ENCODE results near the gene GALNTL6. TPM values are rescaled to one million over a fixed set of nuclear protein-coding genes. Genes with fewer than 3 reads are reported as not detected.

The GALNTL6 gene
- total RNA-seq, 2 donors from 2014 or later, result 0.71 TPM; not detected in 1

DNA sequence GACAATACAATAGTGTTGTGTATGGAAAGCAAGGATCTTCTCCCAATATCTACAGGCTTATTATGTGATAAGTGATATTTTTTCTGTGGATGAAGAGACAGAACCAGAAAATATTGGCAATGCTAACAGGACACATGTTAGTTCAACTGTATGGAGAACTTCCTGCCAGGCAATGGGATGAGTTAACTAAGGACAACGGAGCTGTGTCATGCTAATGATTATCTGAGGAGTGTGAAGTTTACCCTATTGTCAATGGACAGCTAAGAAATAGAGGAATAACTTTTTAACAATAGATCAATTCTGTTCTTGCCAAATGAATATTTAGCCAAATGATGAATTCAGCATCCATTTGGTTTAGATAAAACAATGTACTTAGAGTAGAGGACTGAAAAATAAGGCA is 180.0 kb downstream of the GALNTL6 start:
- no peak overlapping the region for H3K27ac ChIP-seq (ENCODE audit: low read depth, low read length)
- no peaks in the 10 kb centered on the region for H3K36me3 ChIP-seq (ENCODE audit: control insufficient read depth, insufficient read depth, low read length)
- DNase-seq, result no peak
- H3K27me3 ChIP-seq (ENCODE audit: control insufficient read depth, insufficient read depth, low read length, poor library complexity, severe bottlenecking), result no peaks in the 10 kb centered on the region
- Mint-ChIP-seq H3K36me3 (ENCODE audit: low read depth) (peaks cover 10% of the 10 kb centered on the region), H3K27me3 (ENCODE audit: insufficient read depth) (no peaks in the 10 kb centered on the region), H3K4me1 (peaks cover 12% of the 10 kb centered on the region), H3K9me3 (peaks cover 20% of the 10 kb centered on the region), H3K4me3 (no peak overlapping the region), H3K27ac (no peak overlapping the region)
- TF ChIP-seq, protein P1, sequence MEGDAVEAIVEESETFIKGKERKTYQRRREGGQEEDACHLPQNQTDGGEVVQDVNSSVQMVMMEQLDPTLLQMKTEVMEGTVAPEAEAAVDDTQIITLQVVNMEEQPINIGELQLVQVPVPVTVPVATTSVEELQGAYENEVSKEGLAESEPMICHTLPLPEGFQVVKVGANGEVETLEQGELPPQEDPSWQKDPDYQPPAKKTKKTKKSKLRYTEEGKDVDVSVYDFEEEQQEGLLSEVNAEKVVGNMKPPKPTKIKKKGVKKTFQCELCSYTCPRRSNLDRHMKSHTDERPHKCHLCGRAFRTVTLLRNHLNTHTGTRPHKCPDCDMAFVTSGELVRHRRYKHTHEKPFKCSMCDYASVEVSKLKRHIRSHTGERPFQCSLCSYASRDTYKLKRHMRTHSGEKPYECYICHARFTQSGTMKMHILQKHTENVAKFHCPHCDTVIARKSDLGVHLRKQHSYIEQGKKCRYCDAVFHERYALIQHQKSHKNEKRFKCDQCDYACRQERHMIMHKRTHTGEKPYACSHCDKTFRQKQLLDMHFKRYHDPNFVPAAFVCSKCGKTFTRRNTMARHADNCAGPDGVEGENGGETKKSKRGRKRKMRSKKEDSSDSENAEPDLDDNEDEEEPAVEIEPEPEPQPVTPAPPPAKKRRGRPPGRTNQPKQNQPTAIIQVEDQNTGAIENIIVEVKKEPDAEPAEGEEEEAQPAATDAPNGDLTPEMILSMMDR (conservative IDR thresholded peaks at IDR 0.05), result no peak
- H3K9me3 ChIP-seq (ENCODE audit: control insufficient read depth, low read length), result peaks cover 19% of the 10 kb centered on the region
- H3K4me1 ChIP-seq (ENCODE audit: control insufficient read depth, insufficient read depth, low read length), result no peaks in the 10 kb centered on the region
- no peak overlapping the region for H3K4me3 ChIP-seq (ENCODE audit: low read length)
- no peak overlapping the region for H3K9ac ChIP-seq (ENCODE audit: extremely low read depth, low read length, poor library complexity, severe bottlenecking)
- WGBS, 2 experiments (ENCODE audit: insufficient coverage in 1 of 2, insufficient read length in 1 of 2), result 60 to 67% methylated on average over 1 of the region's 1 CpG

DNA sequence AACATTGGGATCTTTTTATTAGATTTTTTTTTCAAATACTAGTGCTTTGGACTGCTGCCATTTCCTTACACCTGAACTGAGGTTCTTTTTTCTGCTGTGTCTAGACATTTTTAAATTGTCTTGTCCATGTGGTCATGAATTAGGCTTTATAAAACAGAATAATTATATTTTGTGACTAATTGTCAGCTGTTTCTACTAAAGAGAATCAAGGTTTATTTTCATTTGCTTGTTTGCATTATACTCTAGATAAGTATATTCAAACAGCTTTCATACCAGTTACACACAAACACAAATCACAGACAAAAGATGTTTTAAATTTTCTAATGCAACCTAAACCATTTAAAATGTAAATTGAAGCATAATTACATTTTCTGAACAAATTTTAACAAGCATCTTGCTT is 194.7 kb downstream of the GALNTL6 start:
- Mint-ChIP-seq H3K4me3 (no peak overlapping the region), H3K27ac (no peak overlapping the region), H3K9me3 (no peaks in the 10 kb centered on the region), H3K36me3 (ENCODE audit: low read depth) (no peaks in the 10 kb centered on the region), H3K27me3 (ENCODE audit: insufficient read depth) (no peaks in the 10 kb centered on the region), H3K4me1 (peaks cover 2% of the 10 kb centered on the region)
- TF ChIP-seq, protein P1 (conservative IDR thresholded peaks at IDR 0.05), result no peak
- DNase-seq, result no peak
- Histone ChIP-seq H3K36me3 (ENCODE audit: control insufficient read depth, insufficient read depth, low read length) (no peaks in the 10 kb centered on the region), H3K9ac (ENCODE audit: extremely low read depth, low read length, poor library complexity, severe bottlenecking) (no peak overlapping the region), H3K4me3 (ENCODE audit: low read length) (no peak overlapping the region), H3K27ac (ENCODE audit: low read depth, low read length) (no peak overlapping the region), H3K4me1 (ENCODE audit: control insufficient read depth, insufficient read depth, low read length) (no peaks in the 10 kb centered on the region), H3K9me3 (ENCODE audit: control insufficient read depth, low read length) (no peaks in the 10 kb centered on the region), H3K27me3 (ENCODE audit: control insufficient read depth, insufficient read depth, low read length, poor library complexity, severe bottlenecking) (no peaks in the 10 kb centered on the region)

DNA sequence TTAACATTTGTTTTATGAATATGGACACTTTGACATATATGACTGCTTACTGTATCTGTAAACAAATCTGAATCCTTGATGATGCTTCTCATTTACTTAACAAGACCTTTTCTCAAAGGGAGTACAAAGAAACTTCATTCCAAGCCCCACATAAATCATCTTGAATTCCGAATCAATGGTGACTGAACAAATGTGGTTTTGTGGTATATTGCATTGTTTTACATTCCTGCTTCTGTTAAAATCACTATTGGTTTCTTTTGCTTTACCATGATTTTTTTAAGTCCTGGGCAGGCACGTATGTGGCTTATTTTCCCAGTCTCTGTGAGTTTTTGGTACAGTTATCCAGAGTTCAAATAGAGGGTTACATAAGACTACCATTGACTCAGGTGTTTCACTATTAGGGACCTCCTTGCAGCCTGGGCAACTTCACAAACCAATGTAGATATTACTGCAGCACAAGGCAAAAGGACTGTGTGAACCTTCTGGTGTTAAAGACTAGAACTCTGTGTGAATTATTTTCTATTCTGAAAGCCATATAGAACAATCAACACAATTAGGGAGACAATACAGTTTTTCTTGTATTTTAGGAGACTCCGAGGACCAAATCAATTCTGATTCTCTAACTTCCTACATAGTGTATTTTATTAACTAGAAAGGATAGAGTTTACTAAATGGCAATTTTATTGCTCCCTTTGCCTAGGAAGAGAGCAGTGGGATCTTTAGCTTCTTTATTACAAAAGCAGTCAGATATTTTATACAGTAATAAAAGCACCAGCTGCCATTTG is 196.4 kb downstream of the GALNTL6 start:
- Histone ChIP-seq H3K27me3 (ENCODE audit: control insufficient read depth, insufficient read depth, low read length, poor library complexity, severe bottlenecking) (no peaks in the 10 kb centered on the region), H3K4me1 (ENCODE audit: control insufficient read depth, insufficient read depth, low read length) (no peaks in the 10 kb centered on the region), H3K9ac (ENCODE audit: extremely low read depth, low read length, poor library complexity, severe bottlenecking) (no peak overlapping the region), H3K36me3 (ENCODE audit: control insufficient read depth, insufficient read depth, low read length) (peaks cover 5% of the 10 kb centered on the region), H3K27ac (ENCODE audit: low read depth, low read length) (no peak overlapping the region), H3K9me3 (ENCODE audit: control insufficient read depth, low read length) (peaks cover 10% of the 10 kb centered on the region), H3K4me3 (ENCODE audit: low read length) (no peak overlapping the region)
- no peak for DNase-seq
- peaks cover 3% of the 10 kb centered on the region for H3K36me3 Mint-ChIP-seq (ENCODE audit: low read depth)
- H3K9me3 Mint-ChIP-seq, result peaks cover 8% of the 10 kb centered on the region
- no peaks in the 10 kb centered on the region for H3K27me3 Mint-ChIP-seq (ENCODE audit: insufficient read depth)
- WGBS, 2 experiments (ENCODE audit: insufficient coverage in 1 of 2, insufficient read length in 1 of 2), result 83 to 100% methylated on average over 1 to 2 of the region's 3 CpGs
- H3K4me3 Mint-ChIP-seq, result no peak overlapping the region
- TF ChIP-seq, protein P1 (conservative IDR thresholded peaks at IDR 0.05), result no peak
- H3K4me1 Mint-ChIP-seq, result peaks cover 2% of the 10 kb centered on the region
- H3K27ac Mint-ChIP-seq, result no peak overlapping the region

Measured in endodermal cell (in vitro differentiated cells).